Hematopoietic multipotent progenitor cell (in vitro differentiated cells): Measurements from ENCODE around the gene GK. TPM values are rescaled to one million over a fixed set of nuclear protein-coding genes. Genes with fewer than 3 reads are reported as not detected.
"Not testable (repeated sequence)": the region's sequence is repeated elsewhere in the genome, so short reads cannot be mapped to it uniquely, and the experiment has no call there.

Experiments
- DNase-seq, 3 donors: peaks; one replicate each; pipeline ENCODE4 v3.0.0-alpha.2; 2011 to 2015; ENCODE audit warnings: low read depth in 2 of 3, low spot score in 2 of 3
- total RNA-seq: library from RNA; depleted of rRNA; stranded (reverse); fragments of >200 nt; gene quantifications from one replicate; pipeline ENCODE4 v1.2.3, GENCODE V29; 2012

Gene GK
- total RNA-seq, result 5.7 TPM

- peak in 2 of 3 donors; percentile 6 to 14 for DNase-seq
These were observed at the start of gene GK for GRCh38 chrX:30653415-30654131. Gene GK, plus strand, starts transcription at chrX:30653423. Its CDS starts 115 bp downstream, at chrX:30653538.

- no peak for DNase-seq
These were observed 46.1 kb upstream of the GK start for GRCh38 chrX:30607155-30607554.

GRCh38 chrX:30610026-30610425 is 43.2 kb upstream of the GK start:
- DNase-seq, result no peak

GRCh38 chrX:30612250-30612655 is 41.0 kb upstream of the GK start:
- DNase-seq, result no peak

GRCh38 chrX:30613721-30614120 is 39.5 kb upstream of the GK start:
- DNase-seq, result no peak

DNA sequence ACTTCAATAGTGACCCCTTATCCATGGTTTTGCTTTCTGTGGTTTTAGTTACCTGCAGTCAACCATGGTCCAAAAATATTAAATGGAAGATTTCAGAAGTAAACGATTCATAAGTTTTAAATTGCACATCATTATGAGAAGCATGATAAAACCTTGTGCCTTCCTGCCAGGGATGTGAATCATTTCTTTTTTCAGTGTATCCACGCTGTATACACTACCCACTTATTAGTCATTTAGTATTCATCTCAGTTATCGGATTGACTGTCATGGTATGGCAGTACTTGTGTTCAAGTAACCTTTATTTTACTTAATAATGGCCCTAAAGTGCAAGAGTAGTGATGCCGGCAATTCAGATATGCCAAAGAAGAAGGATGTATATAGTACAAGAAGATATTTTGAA is 38.0 kb upstream of the GK start:
- no peak for DNase-seq

DNA sequence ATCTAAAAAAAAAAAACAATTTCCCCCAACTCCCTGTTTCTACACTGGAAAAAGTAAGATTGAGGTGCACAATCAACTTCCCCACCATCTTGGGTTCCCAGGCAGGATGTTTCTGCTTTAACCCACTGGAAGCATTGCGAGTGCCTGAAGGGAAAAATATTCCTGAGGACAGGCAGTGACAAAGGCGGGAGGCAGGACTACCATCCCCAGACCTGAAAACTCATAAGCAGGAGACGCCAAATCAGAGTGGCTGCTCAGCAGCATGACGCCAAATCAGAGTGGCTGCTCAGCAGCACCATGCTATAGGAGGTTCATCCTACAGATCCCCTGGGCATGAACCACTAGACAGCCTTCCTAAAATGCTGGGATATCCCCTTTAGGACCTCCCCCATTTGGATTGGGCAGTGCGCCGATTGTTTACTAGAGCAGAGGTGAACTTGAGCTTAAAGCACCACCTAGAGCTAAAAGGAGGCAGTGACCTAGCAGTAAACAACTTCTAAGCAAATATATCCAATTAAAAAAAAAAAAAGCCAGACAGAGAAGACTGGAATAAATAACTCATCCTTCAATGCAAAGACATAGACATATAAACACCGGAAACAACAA is 35.0 kb upstream of the GK start:
- no peak for DNase-seq

DNA sequence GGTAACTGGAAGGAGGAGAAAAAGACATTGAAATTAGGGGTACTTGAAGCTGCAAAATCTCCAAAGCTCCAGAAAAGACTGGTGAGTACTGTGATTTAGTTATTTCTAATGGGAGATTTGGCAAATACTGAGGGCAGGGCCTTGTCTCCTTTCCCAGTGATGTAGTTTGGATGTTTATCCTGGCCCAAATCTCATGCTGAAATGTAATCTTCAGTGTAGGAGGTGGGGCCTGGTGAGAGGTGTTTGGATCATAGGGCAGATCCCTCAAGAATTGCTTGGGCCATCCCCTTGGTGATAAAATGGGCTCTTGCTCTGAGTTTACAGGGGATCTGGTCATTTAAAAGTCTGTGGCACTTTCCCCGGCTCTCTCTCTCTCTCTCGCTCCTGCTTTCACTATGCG is 33.1 kb upstream of the GK start:
- DNase-seq, result no peak

DNA sequence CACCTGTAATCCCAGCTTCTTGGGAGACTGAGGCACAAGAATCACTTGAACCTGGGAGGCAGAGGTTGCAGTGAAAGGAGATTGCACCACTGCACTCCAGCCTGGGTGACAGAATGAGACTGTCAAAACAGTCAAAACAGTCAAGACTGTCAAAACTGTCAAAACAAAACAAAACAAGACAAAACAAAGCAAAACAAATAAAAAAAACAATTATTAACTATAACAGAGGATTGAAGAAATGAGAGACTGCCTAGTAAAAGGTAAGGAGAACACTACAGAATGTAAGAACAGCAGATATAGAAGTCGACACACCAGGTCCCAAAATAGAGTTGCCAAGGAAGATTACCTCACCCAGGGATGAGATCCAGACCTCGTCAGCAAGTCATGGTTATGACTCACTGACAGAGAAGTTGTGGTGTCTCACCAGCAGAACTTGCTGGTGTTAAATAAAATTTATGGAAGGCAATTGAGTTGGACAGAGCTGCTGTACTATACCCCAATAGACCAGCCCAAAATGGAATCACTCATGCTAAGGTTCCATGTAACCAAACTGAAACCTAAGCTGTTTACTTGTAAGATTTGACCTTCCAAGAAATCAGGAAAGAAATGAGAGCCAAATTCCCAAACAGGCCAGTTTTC is 32.1 kb upstream of the GK start:
- DNase-seq, result no peak

- no peak for DNase-seq
These were observed 30.9 kb upstream of the GK start for GRCh38 chrX:30622361-30622760.

DNA sequence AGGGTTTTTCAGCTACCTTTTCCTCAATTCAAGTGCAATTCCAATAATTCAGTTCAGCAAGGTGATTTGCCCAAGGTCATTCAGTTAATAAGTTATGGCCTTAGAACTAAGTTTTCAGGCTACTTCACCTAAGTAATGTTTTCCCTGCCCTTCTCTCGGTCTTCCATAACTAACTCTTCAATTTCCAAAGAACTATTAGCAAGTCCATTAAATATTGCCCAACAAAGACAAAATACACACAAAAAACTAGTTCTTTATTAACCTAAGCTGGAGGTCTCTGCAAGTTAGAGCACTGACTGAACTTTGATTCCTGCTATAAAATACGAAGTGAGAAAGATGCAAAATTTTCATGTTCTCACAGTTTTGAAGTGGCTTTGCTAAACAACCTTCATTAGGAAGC is 26.8 kb upstream of the GK start:
- DNase-seq, result no peak

GRCh38 chrX:30627818-30628652 is 25.2 kb upstream of the GK start:
- no peak for DNase-seq

- DNase-seq, result not testable (repeated sequence)
These were observed 19.2 kb upstream of the GK start for GRCh38 chrX:30634070-30634469.

DNA sequence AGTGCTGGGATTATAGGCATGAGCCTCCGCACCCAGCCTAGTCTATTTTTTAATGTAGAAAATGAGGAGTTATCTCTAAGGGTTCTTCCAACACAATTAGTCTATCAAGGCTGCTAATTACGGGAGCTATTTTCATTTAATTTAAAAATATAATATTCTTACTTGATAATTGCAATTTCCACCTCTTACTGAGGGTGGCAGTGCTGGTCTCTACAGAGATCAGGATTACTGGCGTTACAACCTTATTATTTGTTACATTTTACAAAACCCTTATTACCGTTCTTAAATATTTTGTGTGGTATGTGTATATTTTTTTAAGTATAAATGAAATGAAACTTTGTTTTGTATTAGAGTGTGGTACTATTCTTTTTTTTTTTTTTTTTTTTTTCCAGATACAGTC is 17.6 kb upstream of the GK start:
- DNase-seq, result peak in 1 of 3 donors; percentile 44

GRCh38 chrX:30637874-30638815 is 15.1 kb upstream of the GK start:
- peak in 1 of 3 donors; percentile 24 for DNase-seq

DNA sequence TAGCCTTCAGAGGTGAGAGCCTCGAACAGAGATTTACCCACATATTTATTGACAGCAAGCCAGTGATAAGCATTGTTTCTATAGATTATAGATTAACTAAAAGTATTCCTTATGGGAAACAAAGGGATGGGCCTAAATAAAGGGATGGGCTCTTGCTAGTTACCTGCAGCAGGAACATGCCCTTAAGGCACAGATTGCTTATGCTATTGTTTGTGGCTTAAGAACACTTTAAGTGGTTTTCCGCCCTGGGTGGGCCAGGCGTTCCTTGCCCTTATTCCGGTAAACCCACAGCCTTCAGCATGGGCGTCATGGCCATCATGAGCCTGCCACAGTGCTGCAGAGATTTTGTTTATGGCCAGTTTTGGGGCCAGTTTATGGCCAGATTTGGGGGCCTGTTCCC is 13.5 kb upstream of the GK start:
- DNase-seq, result not testable (repeated sequence)

DNA sequence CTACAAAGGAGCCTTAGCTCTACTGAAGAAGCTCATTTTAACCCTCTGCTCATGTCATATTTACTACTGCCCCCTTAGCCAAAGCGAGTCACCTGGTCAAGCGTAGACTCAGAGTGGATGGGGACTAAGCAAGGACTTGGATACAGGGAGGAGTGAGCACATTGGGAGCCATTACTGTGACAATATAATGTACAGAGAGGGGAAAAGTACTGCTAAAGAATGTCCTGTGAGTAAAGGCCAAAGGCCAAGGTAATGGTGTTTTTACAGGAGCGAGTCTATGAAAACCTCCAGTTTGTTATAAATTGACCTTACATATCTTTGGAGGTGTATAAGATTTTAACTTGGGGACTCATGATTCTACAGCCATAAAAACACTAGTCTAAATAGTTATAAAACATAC is 10.6 kb upstream of the GK start:
- DNase-seq, result no peak

DNA sequence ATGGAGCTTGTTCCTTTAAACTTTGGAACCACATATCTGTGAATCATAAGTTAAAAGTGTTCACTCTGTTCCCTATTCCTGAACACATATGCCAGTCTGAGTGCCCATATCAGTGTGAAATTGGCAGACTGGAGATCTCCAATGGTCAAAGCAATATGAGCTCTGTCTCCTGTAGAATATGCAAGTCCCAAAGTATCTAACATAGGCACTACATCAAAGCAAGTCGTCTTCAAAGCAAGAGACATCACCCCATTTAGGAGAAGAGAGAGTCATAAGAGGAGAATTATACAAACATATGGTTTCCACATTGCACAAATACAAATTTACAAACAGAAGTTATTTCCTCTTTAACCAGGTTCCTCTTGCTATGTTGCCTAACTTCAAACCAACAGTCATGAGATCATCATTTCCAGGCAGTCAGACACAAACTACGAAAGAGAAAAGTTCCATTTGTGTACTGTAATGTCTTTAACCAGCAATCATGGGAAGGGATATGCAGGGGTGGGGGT is 9.9 kb upstream of the GK start:
- DNase-seq, result peak in 1 of 3 donors; percentile 22

- DNase-seq, result no peak
These were observed 3.4 kb upstream of the GK start for GRCh38 chrX:30649859-30650258.
